PC-3 (cell line): Measurements from ENCODE around the gene ATP4A. TPM values are rescaled to one million over a fixed set of nuclear protein-coding genes. Genes with fewer than 3 reads are reported as not detected.

Source experiments
- ATAC-seq: fragments of 200-7000 bp; cut with Tn5 transposase; 2 replicates; pipeline ENCODE4 v1.9.1; 2020; ENCODE audit warnings: mild to moderate bottlenecking, moderate library complexity
- BruUV-seq: library from RNA; stranded (reverse); fragments of 400-500 nt; replicated peaks from 2 replicates; lab custom pipeline; 2021; lab: Mats Ljungman, UMichigan
- CTCF ChIA-PET: fragments of 300-600 bp; sonication (Branson Sonifier 250); formaldehyde crosslinking; loops from one replicate; lab custom pipeline; 2022; ENCODE audit warnings: antibody characterized with exemption; lab: Charles Lee
- POLR2A ChIA-PET: fragments of 300-600 bp; sonication (Branson Sonifier 250); formaldehyde crosslinking; loops from one replicate; lab custom pipeline; 2022; ENCODE audit warnings: antibody characterized with exemption; ENCODE audit not compliant: unreplicated experiment; lab: Charles Lee
- DNase-seq: peaks from one replicate; pipeline ENCODE4 v3.0.0-alpha.2; 2015
- H2AFZ ChIP-seq: fragments of 300-600 bp; sonication (generic); 2 replicates; pipeline ENCODE4 v1.6.0; 2016; ENCODE audit warnings: antibody characterized with exemption, low read length
- H3F3A ChIP-seq: fragments of 300-600 bp; sonication (generic); one replicate; pipeline ENCODE4 v1.6.0; 2017; ENCODE audit warnings: antibody characterized with exemption, low read length, control low read depth, mild to moderate bottlenecking; ENCODE audit not compliant: unreplicated experiment
- H3K27ac ChIP-seq: fragments of 300-600 bp; sonication (generic); 2 replicates; pipeline ENCODE4 v1.5.1; 2016; ENCODE audit warnings: mild to moderate bottlenecking, low read length
- H3K27me3 ChIP-seq: fragments of 300-600 bp; sonication (generic); 2 replicates; pipeline ENCODE4 v1.6.1; 2016; ENCODE audit warnings: low read length, mixed read lengths
- H3K36me3 ChIP-seq: fragments of 300-600 bp; sonication (generic); 2 replicates; pipeline ENCODE4 v1.6.1; 2016; ENCODE audit warnings: low read depth, mixed run types, low read length, mixed read lengths
- H3K4me1 ChIP-seq: fragments of 300-600 bp; sonication (generic); 2 replicates; pipeline ENCODE4 v1.5.1; 2016; ENCODE audit warnings: low read length; ENCODE audit not compliant: insufficient read depth
- H3K4me2 ChIP-seq: fragments of 300-600 bp; sonication (generic); 2 replicates; pipeline ENCODE4 v1.6.0; 2016; ENCODE audit warnings: low read length
- H3K4me3 ChIP-seq: fragments of 300-600 bp; sonication (generic); 2 replicates; pipeline ENCODE4 v1.5.1; 2016; ENCODE audit warnings: mild to moderate bottlenecking, low read length, mixed read lengths
- H3K79me2 ChIP-seq: fragments of 300-600 bp; sonication (generic); 2 replicates; pipeline ENCODE4 v1.6.1; 2017; ENCODE audit warnings: low read length, mixed read lengths
- H3K9ac ChIP-seq: fragments of 300-600 bp; sonication (generic); 2 replicates; pipeline ENCODE4 v1.6.0; 2016; ENCODE audit warnings: mild to moderate bottlenecking, low read length
- H3K9me2 ChIP-seq: fragments of 300-600 bp; sonication (generic); replicated peaks from 2 replicates; pipeline ENCODE4 v1.6.1; 2016; ENCODE audit warnings: mixed run types, low read length, mixed read lengths
- H3K9me3 ChIP-seq: fragments of 300-600 bp; sonication (generic); 2 replicates; pipeline ENCODE4 v1.6.1; 2016; ENCODE audit warnings: low read length, mixed read lengths
- H4K20me1 ChIP-seq: fragments of 300-600 bp; sonication (generic); 2 replicates; pipeline ENCODE4 v1.6.1; 2016; ENCODE audit warnings: low read length, mixed read lengths
- EZH2 ChIP-seq: fragments of 300-600 bp; sonication (generic); IDR thresholded peaks from one replicate; pipeline ENCODE4 v1.6.1; 2017; ENCODE audit warnings: antibody characterized with exemption, mild to moderate bottlenecking, low read length; ENCODE audit not compliant: unreplicated experiment
- EZH2phosphoT487 ChIP-seq: fragments of 300-600 bp; sonication (generic); IDR thresholded peaks from 2 replicates; pipeline ENCODE4 v1.6.1; 2018; ENCODE audit warnings: mild to moderate bottlenecking, antibody characterized with exemption, low read length, borderline replicate concordance
- intact Hi-C: fragments of 100-400 bp; cut with micrococcal nuclease; formaldehyde crosslinking; loops from 2 replicates; pipeline ENCODE4 v1.9.0; 2023
- total RNA-seq: library from RNA; depleted of rRNA; stranded (reverse); fragments of >200 nt; gene quantifications from 2 replicates; pipeline ENCODE4 v1.2.3, GENCODE V29; 2014
- TF ChIP-seq, protein P1 (sequence below): fragments of 300-600 bp; sonication (generic); conservative IDR thresholded peaks from 2 replicates; pipeline ENCODE4 v1.5.1; 2017; ENCODE audit warnings: antibody characterized with exemption, low read depth, mild to moderate bottlenecking, low read length

ATP4A gene
- total RNA-seq, 1 experiment from 2014 or later, result not detected

DNA sequence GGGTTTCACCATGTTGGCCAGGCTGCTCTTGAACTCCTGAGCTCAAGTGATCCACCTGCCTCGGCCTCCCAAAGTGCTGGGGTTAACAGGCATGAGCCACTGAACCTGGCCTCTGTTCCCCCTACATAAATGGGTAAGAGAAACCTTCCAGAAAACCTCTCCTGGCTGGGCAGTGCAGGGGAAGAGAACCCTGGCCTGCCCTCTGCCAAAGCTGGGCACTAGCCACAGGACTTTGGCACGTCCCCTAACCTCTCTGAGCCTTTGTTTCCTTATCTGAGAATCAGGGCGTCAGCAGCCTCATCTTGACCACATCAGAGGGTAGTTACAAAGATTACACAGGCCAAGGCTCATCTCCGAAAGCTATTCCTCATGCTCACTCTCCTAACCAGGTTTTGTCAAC, 37.6 kb downstream of the ATP4A start:
- BruUV-seq, result no TSS peak
- H3K9me3 ChIP-seq, result no peaks in the 10 kb centered on the region
- H4K20me1 ChIP-seq, result no peaks in the 10 kb centered on the region
- CTCF ChIA-PET, result no interaction called here
- no peak overlapping the region for H3K4me3 ChIP-seq
- H3F3A ChIP-seq, result no peaks in the 10 kb centered on the region
- no peaks in the 10 kb centered on the region for H3K36me3 ChIP-seq
- TF ChIP-seq EZH2phosphoT487, result no peak
- TF ChIP-seq EZH2, result no peak
- TF ChIP-seq, protein P1, sequence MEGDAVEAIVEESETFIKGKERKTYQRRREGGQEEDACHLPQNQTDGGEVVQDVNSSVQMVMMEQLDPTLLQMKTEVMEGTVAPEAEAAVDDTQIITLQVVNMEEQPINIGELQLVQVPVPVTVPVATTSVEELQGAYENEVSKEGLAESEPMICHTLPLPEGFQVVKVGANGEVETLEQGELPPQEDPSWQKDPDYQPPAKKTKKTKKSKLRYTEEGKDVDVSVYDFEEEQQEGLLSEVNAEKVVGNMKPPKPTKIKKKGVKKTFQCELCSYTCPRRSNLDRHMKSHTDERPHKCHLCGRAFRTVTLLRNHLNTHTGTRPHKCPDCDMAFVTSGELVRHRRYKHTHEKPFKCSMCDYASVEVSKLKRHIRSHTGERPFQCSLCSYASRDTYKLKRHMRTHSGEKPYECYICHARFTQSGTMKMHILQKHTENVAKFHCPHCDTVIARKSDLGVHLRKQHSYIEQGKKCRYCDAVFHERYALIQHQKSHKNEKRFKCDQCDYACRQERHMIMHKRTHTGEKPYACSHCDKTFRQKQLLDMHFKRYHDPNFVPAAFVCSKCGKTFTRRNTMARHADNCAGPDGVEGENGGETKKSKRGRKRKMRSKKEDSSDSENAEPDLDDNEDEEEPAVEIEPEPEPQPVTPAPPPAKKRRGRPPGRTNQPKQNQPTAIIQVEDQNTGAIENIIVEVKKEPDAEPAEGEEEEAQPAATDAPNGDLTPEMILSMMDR, result no peak
- POLR2A ChIA-PET, result interaction anchor here (0.6 kb wide), 1 partner anchor 9 kb away, joined by 3 read pairs; no protein-coding TSS in a partner anchor
- no peaks in the 10 kb centered on the region for H3K4me1 ChIP-seq
- H3K79me2 ChIP-seq, result no peaks in the 10 kb centered on the region
- DNase-seq (no peak), ATAC-seq (no peak)
- no peak overlapping the region for H3K9ac ChIP-seq
- no peaks in the 10 kb centered on the region for H3K9me2 ChIP-seq
- H3K4me2 ChIP-seq, result no peak overlapping the region
- H3K27ac ChIP-seq, result no peak overlapping the region
- no peak overlapping the region for H2AFZ ChIP-seq
- no peaks in the 10 kb centered on the region for H3K27me3 ChIP-seq
- intact Hi-C loops, result no loop called here

DNA sequence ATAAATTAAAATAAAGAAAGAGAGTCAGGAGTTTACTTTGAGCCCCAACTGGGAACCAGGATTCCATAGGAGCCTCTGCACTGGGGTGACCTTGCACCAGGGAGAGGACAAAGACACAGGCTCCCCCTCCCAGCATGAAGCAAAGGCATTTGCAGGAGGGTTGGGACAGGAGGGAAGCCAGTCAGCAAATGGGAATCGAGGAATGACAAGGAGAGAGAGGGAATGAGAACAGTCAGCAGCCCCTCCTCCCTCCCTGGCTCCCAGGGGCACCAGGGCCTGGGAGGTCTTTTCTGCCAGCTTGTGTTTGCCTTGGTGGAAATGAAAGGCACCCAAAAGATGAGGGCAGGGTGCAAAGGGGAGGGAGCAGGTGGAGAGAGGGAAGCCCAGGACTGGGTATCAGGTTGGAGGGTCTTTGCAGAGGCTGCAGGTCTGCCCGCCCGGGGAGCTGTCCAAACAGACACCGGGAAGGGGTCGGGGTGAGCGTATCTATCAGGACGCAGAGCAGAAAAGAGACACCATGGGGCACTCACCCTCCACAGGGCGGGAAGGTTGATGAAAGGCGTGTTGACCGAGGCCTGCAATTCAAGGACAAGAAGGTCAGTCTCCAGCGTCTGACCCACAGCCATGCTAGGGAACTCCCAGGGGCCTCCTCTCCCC, 39.1 kb downstream of the ATP4A start:
- Histone ChIP-seq H3K9me2 (no peaks in the 10 kb centered on the region), H3K4me2 (no peak overlapping the region), H2AFZ (no peak overlapping the region), H3K36me3 (no peaks in the 10 kb centered on the region), H3K27me3 (no peaks in the 10 kb centered on the region), H3F3A (no peaks in the 10 kb centered on the region), H3K4me1 (peaks cover 5% of the 10 kb centered on the region), H3K4me3 (no peak overlapping the region), H3K79me2 (no peaks in the 10 kb centered on the region), H3K9ac (no peak overlapping the region), H4K20me1 (no peaks in the 10 kb centered on the region), H3K27ac (no peak overlapping the region), H3K9me3 (no peaks in the 10 kb centered on the region)
- POLR2A ChIA-PET, result no interaction called here
- TF ChIP-seq EZH2 (no peak), EZH2phosphoT487 (no peak)
- TF ChIP-seq, protein P1, result no peak
- ATAC-seq (no peak), DNase-seq (no peak)
- BruUV-seq, result no TSS peak
- intact Hi-C loops, result no loop called here
- CTCF ChIA-PET, result no interaction called here

DNA sequence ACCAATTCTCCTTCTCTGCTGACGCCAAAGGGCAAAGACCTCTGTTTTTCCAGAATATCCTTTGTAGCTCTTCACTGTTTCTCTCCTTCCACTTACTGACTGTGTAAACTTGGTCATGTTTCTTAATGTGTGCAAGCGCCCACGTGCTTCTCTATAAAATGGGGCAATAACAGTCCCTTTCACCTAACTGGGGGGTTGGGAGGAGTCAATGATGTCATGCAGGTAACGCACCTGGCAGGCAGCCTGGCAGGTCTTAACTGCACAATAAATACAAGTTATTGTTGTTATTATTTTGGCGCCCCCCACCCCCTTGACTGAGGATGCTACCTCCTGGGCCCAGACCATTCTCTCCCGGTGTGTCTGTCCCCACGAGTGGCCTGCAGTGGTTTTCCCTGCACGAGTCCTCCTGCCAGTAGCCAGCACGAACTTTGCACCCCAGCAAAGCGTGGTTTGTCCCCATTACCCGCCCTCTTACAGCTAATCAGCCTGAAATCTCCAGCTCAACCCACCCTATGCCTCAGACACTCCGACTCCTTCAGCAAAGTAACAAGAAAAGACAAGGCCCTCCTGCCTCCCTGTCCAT, 40.6 kb downstream of the ATP4A start:
- no peak for DNase-seq
- H3K27me3 ChIP-seq, result no peaks in the 10 kb centered on the region
- CTCF ChIA-PET, result no interaction called here
- no peaks in the 10 kb centered on the region for H3K9me2 ChIP-seq
- H2AFZ ChIP-seq, result no peak overlapping the region
- H3K27ac ChIP-seq, result no peak overlapping the region
- no peaks in the 10 kb centered on the region for H3F3A ChIP-seq
- no peak for ATAC-seq
- intact Hi-C loops, result no loop called here
- POLR2A ChIA-PET, result interaction anchor here (0.5 kb wide), 1 partner anchor 323 kb away, joined by 4 read pairs; no protein-coding TSS in a partner anchor
- no peaks in the 10 kb centered on the region for H3K9me3 ChIP-seq
- no peak overlapping the region for H3K4me2 ChIP-seq
- no peak overlapping the region for H3K9ac ChIP-seq
- H4K20me1 ChIP-seq, result no peaks in the 10 kb centered on the region
- H3K4me3 ChIP-seq, result no peak overlapping the region
- H3K36me3 ChIP-seq, result no peaks in the 10 kb centered on the region
- BruUV-seq, result no TSS peak
- TF ChIP-seq EZH2phosphoT487 (no peak), EZH2 (no peak)
- TF ChIP-seq, protein P1, result no peak
- peaks cover 19% of the 10 kb centered on the region for H3K4me1 ChIP-seq
- H3K79me2 ChIP-seq, result no peaks in the 10 kb centered on the region
